ENCODE results near the gene OR1J2. TPM values are rescaled to one million over a fixed set of nuclear protein-coding genes. Genes with fewer than 3 reads are reported as not detected.
A peak's percentile ranks its signal among the peaks of the same experiment; 100 is the strongest.

Gene OR1J2, protein sequence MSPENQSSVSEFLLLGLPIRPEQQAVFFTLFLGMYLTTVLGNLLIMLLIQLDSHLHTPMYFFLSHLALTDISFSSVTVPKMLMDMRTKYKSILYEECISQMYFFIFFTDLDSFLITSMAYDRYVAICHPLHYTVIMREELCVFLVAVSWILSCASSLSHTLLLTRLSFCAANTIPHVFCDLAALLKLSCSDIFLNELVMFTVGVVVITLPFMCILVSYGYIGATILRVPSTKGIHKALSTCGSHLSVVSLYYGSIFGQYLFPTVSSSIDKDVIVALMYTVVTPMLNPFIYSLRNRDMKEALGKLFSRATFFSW
- total RNA-seq (not detected in 2 replicates), polyA plus RNA-seq (not detected in 2 replicates)

DNA sequence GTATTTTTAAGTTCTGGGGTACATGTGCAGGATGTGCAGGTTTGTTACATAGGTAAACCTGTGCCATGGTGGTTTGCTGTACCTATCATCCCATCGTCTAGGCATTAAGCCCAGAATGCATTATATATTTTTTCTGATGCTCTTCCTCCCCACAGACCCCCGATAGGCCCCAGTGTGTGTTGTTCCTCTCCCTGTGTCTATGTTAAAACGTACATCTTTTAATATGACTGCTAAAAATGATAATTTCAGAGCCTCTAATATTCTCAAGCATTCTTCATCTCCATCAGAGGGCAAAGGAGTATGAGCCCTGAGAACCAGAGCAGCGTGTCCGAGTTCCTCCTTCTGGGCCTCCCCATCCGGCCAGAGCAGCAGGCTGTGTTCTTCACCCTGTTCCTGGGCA is at the start of gene OR1J2:
TSS of gene OR1J2 (plus strand) at position 301 of the 400 bp plus-strand sequence. CDS start at position 301, 0 bp downstream.
- TF ChIP-seq, protein P1, sequence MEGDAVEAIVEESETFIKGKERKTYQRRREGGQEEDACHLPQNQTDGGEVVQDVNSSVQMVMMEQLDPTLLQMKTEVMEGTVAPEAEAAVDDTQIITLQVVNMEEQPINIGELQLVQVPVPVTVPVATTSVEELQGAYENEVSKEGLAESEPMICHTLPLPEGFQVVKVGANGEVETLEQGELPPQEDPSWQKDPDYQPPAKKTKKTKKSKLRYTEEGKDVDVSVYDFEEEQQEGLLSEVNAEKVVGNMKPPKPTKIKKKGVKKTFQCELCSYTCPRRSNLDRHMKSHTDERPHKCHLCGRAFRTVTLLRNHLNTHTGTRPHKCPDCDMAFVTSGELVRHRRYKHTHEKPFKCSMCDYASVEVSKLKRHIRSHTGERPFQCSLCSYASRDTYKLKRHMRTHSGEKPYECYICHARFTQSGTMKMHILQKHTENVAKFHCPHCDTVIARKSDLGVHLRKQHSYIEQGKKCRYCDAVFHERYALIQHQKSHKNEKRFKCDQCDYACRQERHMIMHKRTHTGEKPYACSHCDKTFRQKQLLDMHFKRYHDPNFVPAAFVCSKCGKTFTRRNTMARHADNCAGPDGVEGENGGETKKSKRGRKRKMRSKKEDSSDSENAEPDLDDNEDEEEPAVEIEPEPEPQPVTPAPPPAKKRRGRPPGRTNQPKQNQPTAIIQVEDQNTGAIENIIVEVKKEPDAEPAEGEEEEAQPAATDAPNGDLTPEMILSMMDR (IDR thresholded peaks at IDR 0.05; ENCODE audit: low read depth, low read length), result no peak
- H3K27ac ChIP-seq, result no peak within 1 kb of the TSS
- H3K9me3 ChIP-seq (ENCODE audit: low read depth), result no peaks in the 10 kb centered on the region
- DNase-seq (ENCODE audit: low read depth in 1 of 2, low spot score in 1 of 2), result no peak
- no peaks in the 10 kb centered on the region for H3K36me3 ChIP-seq
- no peak within 1 kb of the TSS for H3K4me3 ChIP-seq
- H3K4me1 ChIP-seq (ENCODE audit: low read depth), result no peaks in the 10 kb centered on the region
- no peaks in the 10 kb centered on the region for H3K27me3 ChIP-seq

DNA sequence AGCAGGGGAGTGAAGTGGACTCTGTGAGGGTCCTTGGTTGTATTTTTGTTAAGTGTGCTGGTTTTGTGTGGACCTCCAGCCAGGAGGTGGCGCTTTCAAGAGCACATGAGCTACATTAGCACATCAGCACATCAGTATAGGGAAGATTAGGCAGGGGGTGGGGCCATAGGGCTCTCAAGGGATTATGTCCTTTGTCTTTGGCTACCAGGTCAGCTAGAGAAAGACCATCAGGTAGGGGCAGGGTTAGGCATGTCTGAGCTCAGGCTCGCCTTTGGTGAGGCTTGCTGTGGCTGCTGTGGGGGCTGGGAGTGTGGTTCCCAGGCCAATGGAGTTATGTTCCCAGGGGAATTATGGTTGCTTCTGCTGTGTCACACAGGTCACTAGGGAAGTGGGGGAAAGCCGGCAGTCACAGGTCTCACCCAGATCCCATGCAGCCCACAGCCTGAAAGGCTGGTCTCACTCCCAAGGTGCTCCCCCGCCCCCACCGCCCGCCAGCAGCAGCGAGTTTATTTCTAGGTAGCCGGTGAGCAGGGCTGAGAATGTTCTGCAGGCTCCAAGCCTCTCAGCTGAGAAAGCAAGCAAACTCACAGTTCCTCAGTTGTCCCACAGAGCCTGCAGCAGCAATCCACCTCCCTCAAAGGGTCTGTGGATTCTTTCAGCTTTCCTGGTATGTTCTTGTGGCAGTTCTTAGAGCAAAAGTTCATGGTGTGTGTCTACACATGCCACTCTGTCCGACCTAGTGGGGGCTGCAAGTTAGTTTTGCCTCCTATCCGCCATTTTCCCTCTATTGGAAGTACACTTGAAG is 46.6 kb upstream of the OR1J2 start:
- Histone ChIP-seq H3K4me3 (no peak overlapping the region), H3K36me3 (no peaks in the 10 kb centered on the region), H3K27me3 (no peaks in the 10 kb centered on the region), H3K9me3 (ENCODE audit: low read depth) (no peaks in the 10 kb centered on the region), H3K4me1 (ENCODE audit: low read depth) (no peaks in the 10 kb centered on the region), H3K27ac (no peak overlapping the region)
- peak in 1 of 2 donors; percentile 20 for DNase-seq (ENCODE audit: low read depth in 1 of 2, low spot score in 1 of 2)
- TF ChIP-seq, protein P1 (IDR thresholded peaks at IDR 0.05; ENCODE audit: low read depth, low read length), result peak; percentile 25

DNA sequence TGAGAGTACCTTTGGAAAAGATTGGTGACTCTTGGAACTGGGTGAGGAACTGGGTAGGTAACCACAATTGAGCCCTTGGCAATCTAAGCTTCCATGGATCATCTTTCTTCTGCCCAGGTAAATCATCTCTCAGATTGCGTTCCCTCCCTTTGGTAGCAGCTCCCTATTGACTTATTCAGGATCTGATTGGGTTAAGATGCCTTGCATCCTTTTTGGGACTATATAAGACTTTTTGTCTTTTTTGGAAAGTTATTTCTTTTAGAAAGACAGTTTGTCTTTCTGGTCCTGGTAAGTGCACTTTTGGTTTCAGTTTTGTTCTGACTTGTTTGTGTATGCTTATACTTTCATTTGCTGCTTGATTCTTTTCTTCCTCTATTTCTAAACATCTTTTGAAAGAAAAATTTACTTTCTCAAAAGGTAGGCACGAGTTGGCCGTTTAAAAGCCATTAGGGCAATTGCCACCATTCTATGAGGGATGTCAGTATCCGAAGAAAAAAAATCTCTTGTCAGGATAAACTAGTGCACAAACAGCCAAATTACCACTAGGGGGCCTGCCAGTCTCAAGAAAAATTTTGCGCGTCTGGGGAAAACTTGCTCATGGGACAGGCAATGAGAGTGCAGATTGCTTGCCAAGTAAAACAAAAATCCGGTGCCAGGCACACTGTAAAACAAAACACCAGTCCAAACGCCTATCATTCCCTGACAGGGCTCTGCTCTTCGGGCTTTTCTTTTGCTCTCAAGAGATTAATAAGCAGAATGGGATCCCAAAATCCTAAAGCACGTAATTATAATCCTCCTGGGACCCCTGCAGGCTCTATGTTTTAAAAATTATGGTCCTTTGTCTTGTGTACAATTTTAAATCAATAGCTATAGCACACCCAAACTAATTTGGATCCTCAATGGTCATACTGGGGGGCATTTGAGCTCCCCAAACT is 45.7 kb upstream of the OR1J2 start:
- peak; percentile 70 to 96 for DNase-seq (ENCODE audit: low read depth in 1 of 2, low spot score in 1 of 2)

DNA sequence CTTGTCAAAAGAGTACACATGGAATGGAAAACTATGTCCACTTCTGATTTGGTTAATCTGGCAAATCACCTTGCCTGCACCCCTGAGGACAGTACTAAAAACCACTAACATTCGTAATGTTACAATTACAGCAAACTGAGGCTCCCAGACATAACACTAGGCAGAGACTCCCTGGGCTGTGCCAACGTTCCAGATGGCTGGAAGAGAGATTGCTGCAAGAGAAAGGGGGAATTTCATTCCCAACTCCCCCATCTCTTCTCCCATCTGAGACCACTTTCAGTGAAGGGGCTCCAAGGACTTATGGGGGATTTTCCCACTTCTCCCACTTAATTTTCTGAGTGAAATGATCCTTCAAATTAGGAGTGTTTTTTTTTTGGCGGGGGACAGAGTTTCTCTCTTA is 44.1 kb upstream of the OR1J2 start:
- Histone ChIP-seq H3K27ac (no peak overlapping the region), H3K4me1 (ENCODE audit: low read depth) (no peaks in the 10 kb centered on the region), H3K36me3 (no peaks in the 10 kb centered on the region), H3K27me3 (no peaks in the 10 kb centered on the region), H3K9me3 (ENCODE audit: low read depth) (no peaks in the 10 kb centered on the region), H3K4me3 (no peak overlapping the region)
- TF ChIP-seq, protein P1 (IDR thresholded peaks at IDR 0.05; ENCODE audit: low read depth, low read length), result no peak
- no peak for DNase-seq (ENCODE audit: low read depth in 1 of 2, low spot score in 1 of 2)

More for the DNA sequence above, 45.7 kb upstream of the OR1J2 start:
- TF ChIP-seq, protein P1 (IDR thresholded peaks at IDR 0.05; ENCODE audit: low read depth, low read length), result peak; percentile 80
- no peaks in the 10 kb centered on the region for H3K4me1 ChIP-seq (ENCODE audit: low read depth)
- H3K27me3 ChIP-seq, result no peaks in the 10 kb centered on the region
- H3K4me3 ChIP-seq, result no peak overlapping the region
- H3K27ac ChIP-seq, result no peak overlapping the region
- H3K9me3 ChIP-seq (ENCODE audit: low read depth), result no peaks in the 10 kb centered on the region
- no peaks in the 10 kb centered on the region for H3K36me3 ChIP-seq

DNA sequence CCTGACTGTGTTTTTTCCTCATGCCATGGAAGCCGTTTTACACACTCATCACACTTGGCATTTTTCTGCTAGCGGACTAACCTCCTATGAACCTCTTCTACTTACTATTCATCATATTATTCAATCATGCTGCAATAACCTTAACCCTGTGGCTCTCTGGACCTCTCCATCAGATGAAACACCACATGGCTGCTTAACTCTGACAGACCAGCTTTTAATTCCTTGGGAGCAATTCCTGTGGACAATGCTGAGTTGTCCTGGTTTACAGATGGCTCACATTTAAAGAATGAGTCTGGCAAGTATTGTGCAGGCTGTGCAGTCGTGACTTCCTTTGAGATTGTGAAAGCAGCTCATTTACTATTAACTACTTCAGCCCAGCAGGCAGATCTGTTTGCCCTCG is 41.9 kb upstream of the OR1J2 start:
- TF ChIP-seq, protein P1 (IDR thresholded peaks at IDR 0.05; ENCODE audit: low read depth, low read length), result no peak
- peak in 1 of 2 donors; percentile 58 for DNase-seq (ENCODE audit: low read depth in 1 of 2, low spot score in 1 of 2)
- H3K27ac ChIP-seq, result no peak overlapping the region
- H3K4me1 ChIP-seq (ENCODE audit: low read depth), result no peaks in the 10 kb centered on the region
- no peaks in the 10 kb centered on the region for H3K9me3 ChIP-seq (ENCODE audit: low read depth)
- H3K36me3 ChIP-seq, result no peaks in the 10 kb centered on the region
- no peak overlapping the region for H3K4me3 ChIP-seq
- no peaks in the 10 kb centered on the region for H3K27me3 ChIP-seq
